ENCODE measurements around the gene CCSER1.

DNA sequence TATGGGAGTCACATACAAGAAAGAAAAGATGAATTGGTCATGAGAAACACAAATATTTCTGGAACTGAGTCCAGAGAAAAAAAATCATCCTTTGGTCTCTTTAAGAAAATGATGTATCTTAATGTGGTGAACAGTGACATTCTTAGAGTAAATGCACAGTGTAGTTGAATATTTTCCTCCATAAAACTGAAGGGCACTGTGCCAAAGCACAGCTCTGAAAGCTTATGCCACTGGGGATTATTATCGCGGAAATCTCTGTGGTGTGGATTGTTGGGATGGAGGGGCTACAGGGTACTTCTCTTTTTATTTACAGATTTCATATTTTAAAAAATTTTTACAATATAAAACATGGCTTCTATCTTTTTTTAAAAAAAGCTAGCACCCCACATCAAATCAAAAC lies 908.1 kb downstream of the CCSER1 start:
- TF ChIP-seq, protein P1, sequence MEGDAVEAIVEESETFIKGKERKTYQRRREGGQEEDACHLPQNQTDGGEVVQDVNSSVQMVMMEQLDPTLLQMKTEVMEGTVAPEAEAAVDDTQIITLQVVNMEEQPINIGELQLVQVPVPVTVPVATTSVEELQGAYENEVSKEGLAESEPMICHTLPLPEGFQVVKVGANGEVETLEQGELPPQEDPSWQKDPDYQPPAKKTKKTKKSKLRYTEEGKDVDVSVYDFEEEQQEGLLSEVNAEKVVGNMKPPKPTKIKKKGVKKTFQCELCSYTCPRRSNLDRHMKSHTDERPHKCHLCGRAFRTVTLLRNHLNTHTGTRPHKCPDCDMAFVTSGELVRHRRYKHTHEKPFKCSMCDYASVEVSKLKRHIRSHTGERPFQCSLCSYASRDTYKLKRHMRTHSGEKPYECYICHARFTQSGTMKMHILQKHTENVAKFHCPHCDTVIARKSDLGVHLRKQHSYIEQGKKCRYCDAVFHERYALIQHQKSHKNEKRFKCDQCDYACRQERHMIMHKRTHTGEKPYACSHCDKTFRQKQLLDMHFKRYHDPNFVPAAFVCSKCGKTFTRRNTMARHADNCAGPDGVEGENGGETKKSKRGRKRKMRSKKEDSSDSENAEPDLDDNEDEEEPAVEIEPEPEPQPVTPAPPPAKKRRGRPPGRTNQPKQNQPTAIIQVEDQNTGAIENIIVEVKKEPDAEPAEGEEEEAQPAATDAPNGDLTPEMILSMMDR (IDR thresholded peaks at IDR 0.05) = no peak
- no peak for TF ChIP-seq POLR2A (IDR thresholded peaks at IDR 0.05)
- TF ChIP-seq EP300 (IDR thresholded peaks at IDR 0.05) = no peak
